HG03469 (cell line): ENCODE data around the gene HOXB2.

ENCODE experiments used
- ATAC-seq: cut with Tn5 transposase; IDR thresholded peaks from one replicate; pipeline ENCODE4 v1.9.1; 2021; ENCODE audit warnings: mild to moderate bottlenecking, moderate library complexity, moderate number of reproducible peaks; ENCODE audit not compliant: unreplicated experiment

HOXB2 gene

GRCh38 chr17:48545022-48545375 is at the start of gene HOXB2:
HOXB2 (minus strand) TSS chr17:48545109; CDS start chr17:48544911, 198 bp downstream.
- ATAC-seq, result no peak

GRCh38 chr17:48593840-48594537 is 49.1 kb upstream of the HOXB2 start:
- ATAC-seq, result no peak

GRCh38 chr17:48593126-48593829 is 48.4 kb upstream of the HOXB2 start, which contains the start of gene HOXB5:
HOXB5 (minus strand) TSS chr17:48593779; CDS start chr17:48593682, 97 bp downstream.
- ATAC-seq, result no peak

GRCh38 chr17:48592577-48592976 is 47.7 kb upstream of the HOXB2 start:
- no peak for ATAC-seq

- ATAC-seq, result no peak
Observed at GRCh38 chr17:48592057-48592514, 47.2 kb upstream of the HOXB2 start.

- no peak for ATAC-seq
Observed at GRCh38 chr17:48591255-48592056, 46.5 kb upstream of the HOXB2 start.

GRCh38 chr17:48590607-48591161 is 45.8 kb upstream of the HOXB2 start:
- no peak for ATAC-seq

- ATAC-seq, result no peak
Observed at GRCh38 chr17:48589831-48590606, 45.1 kb upstream of the HOXB2 start, which contains the start of gene HOXB3. HOXB3 (minus strand) TSS chr17:48590241; CDS start chr17:48552474, 37,767 bp downstream.

- no peak for ATAC-seq
Observed at GRCh38 chr17:48589060-48589830, 44.3 kb upstream of the HOXB2 start.

GRCh38 chr17:48588528-48588927 is 43.6 kb upstream of the HOXB2 start:
- no peak for ATAC-seq

- ATAC-seq, result no peak
Observed at GRCh38 chr17:48588074-48588415, 43.1 kb upstream of the HOXB2 start.

GRCh38 chr17:48587276-48588073 is 42.6 kb upstream of the HOXB2 start:
- no peak for ATAC-seq

GRCh38 chr17:48586355-48587258 is 41.7 kb upstream of the HOXB2 start:
- ATAC-seq, result no peak

- ATAC-seq, result no peak
Observed at GRCh38 chr17:48584223-48584741, 39.4 kb upstream of the HOXB2 start.

- no peak for ATAC-seq
Observed at GRCh38 chr17:48583708-48584222, 38.9 kb upstream of the HOXB2 start.

- no peak for ATAC-seq
Observed at GRCh38 chr17:48582750-48583069, 37.8 kb upstream of the HOXB2 start.

- no peak for ATAC-seq
Observed at GRCh38 chr17:48579760-48580554, 35.0 kb upstream of the HOXB2 start.
